H54 (cell line): ENCODE data around the gene IL10.

ENCODE experiments used
- DNase-seq: peaks from one replicate; pipeline ENCODE4 v3.0.0; 2011; ENCODE audit warnings: low spot score, mixed read lengths; ENCODE audit not compliant: insufficient read length
- FAIRE-seq: peaks from 3 replicates; lab custom pipeline; 2011; peaks lifted over from hg19 to GRCh38; lab: Jason Lieb, UNC
- POLR2A ChIP-seq: IDR thresholded peaks from 2 replicates; pipeline ENCODE4 v1.6.1; 2011; ENCODE audit warnings: low read depth, mild to moderate bottlenecking, low read length

IL10 gene

DNA sequence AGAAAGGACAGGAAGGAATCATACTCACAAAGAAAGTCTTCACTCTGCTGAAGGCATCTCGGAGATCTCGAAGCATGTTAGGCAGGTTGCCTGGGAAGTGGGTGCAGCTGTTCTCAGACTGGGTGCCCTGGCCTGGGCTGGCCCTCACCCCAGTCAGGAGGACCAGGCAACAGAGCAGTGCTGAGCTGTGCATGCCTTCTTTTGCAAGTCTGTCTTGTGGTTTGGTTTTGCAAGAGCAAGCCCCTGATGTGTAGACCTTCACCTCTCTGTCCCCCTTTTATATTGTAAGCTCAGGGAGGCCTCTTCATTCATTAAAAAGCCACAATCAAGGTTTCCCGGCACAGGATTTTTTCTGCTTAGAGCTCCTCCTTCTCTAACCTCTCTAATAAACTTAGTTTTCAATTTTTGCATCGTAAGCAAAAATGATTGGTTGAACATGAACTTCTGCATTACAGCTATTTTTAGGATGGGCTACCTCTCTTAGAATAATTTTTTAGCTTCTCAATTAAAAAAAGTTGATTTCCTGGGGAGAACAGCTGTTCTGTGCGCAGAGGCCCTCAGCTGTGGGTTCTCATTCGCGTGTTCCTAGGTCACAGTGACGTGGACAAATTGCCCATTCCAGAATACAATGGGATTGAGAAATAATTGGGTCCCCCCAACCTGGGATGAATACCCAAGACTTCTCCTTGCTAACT, at the start of gene IL10:
Gene IL10 (minus strand): TSS at position 252 of the 695 bp plus-strand sequence. CDS start 59 bp downstream, at position 193.
- no peak for FAIRE-seq
- no peak for TF ChIP-seq POLR2A
- no peak for DNase-seq

- DNase-seq (no peak), FAIRE-seq (no peak)
- no peak for TF ChIP-seq POLR2A
Observed at GRCh38 chr1:206821493-206821892, 49.2 kb upstream of the IL10 start.

DNA sequence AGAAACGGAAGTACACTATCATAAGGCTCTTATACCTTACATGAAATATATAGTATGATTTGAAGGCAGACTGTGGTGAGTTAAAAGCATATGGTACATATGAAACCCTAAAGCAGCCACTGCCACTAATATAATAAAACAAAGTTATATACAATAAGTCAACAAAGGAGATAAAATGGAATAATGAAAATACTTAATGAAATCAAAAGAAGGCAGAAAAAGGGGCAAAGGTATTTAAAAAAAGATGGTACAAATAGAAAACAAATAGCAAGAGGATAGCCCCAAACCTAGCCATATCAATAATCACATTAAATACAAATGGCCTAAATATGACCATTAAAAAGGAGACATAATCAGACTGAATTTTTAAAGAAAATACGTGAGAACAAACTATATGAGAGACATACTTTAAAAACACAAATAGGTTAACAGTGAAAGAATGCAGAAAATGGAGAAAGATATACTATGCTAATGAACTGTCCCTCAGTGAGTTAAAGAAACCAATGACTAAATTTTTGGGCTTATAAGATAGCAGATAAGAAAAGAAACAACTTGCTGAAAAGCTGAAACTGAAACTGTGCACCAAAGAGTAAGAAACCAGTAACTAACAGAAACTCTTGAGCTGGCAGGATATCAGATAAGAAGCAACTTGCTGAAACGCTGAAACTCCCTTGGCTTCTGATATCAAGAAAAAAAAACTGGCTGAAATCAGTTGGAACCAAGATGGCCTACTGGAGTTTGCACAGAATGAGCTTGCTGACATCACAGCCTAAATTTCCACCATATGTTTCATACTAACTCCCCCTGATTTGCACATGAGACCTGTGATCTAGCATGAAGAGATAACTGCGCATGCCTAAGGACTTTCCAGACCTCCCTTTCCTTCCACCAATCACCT, 44.3 kb upstream of the IL10 start:
- FAIRE-seq, result no peak
- no peak for DNase-seq
- TF ChIP-seq POLR2A, result no peak

GRCh38 chr1:206814716-206815341, 42.5 kb upstream of the IL10 start:
- no peak for TF ChIP-seq POLR2A
- no peak for FAIRE-seq
- no peak for DNase-seq

DNA sequence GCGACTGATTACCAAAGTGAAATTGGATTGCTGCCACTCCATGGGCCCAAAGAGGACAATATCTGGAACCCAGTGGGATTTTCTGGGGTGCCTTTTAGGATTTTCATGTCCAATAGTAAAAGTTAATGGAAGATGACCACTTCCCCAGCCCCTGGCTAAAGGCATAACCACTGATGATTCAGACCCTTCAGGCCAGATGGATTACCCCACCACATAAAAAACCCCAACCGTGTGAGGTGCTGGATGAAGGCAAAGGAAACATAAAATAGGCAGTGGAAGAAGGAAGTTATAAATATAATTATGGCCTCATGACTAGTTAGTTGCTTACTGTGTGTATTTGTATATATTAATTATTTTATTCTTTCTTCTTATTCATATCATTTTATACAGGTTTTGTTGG, 40.2 kb upstream of the IL10 start:
- DNase-seq, result no peak
- no peak for TF ChIP-seq POLR2A
- no peak for FAIRE-seq

- DNase-seq (peak; percentile 15), FAIRE-seq (no peak)
- no peak for TF ChIP-seq POLR2A
Observed at GRCh38 chr1:206809504-206810084, 37.3 kb upstream of the IL10 start.

- TF ChIP-seq POLR2A, result no peak
- no peak for FAIRE-seq
- peak; percentile 12 for DNase-seq
Observed at GRCh38 chr1:206808615-206809014, 36.3 kb upstream of the IL10 start.

GRCh38 chr1:206805357-206805756, 33.1 kb upstream of the IL10 start:
- TF ChIP-seq POLR2A, result no peak
- FAIRE-seq (no peak), DNase-seq (no peak)

DNA sequence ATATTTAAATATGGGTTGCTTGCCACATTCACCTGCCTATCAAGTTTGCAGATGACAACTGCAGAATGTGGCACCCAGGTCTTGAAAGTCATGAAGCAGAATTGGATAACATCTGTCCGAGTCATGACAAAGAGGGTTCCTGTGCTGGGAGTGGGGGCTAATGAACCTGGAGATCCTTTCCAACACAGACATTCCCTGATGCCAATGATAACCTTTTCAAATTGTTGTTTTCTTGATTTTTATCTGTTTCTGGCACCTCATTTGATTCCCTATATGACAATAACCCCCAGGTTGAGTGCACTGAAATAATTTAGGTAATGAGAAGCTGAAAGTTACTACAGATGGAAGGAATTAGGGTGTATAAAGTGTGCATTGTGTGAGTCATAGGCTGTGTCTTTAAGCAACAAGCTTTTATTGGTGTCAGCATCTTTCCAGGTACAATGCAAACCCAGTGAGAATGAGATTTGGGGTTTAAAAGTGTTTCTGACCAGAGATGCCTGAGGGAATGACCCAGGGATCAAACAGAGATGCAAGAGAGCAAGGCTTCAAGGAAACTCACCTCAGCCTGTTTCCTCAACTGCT, 32.0 kb upstream of the IL10 start:
- DNase-seq (no peak), FAIRE-seq (no peak)
- no peak for TF ChIP-seq POLR2A

DNA sequence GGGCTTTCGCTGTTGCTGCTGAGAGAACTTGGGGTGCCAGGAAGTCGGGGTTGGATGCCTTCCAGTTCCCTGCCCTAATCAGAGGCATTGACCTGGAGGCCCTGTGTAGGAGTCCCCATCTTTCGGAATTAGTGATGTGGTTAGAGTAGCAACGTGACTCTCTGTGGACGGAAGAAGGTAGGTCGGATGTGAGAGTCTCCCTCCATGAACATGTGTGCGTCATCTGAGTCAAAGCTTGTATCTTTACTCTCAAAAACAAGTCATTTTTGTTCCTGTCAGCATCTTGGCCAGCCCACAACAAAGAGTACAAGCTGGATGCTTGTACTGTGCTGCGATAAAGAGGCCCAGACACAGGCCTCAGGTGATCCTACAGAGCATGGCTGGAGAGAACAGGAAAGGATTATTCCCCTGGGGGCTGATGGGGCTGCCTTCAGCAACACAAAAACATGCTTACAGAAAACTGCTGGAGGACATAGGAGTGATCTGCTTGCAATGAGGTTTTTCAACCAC, 31.0 kb upstream of the IL10 start:
- TF ChIP-seq POLR2A, result no peak
- no peak for DNase-seq
- no peak for FAIRE-seq

DNA sequence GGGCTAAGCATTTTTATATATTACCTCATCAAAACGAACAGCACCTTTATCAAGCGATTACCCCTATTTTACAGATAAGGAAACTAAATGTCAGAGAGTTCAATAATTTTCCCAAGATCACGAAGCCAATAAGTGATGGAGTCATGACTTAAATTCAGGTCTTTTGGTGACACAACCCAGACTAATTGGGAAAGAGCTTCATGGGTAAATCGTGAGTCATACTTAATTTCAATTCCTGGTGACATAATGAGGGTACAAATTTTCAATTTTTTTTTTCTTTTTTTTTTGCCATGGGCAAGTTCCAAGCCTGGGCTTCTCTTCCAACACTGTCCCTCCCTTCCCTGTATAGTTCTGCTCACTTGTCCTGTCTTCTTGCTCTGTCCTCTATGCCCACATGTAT, 30.1 kb upstream of the IL10 start:
- DNase-seq (no peak), FAIRE-seq (no peak)
- TF ChIP-seq POLR2A, result no peak

- TF ChIP-seq POLR2A, result no peak
- FAIRE-seq (no peak), DNase-seq (no peak)
Observed at GRCh38 chr1:206801467-206801866, 29.2 kb upstream of the IL10 start.

- TF ChIP-seq POLR2A, result no peak
- FAIRE-seq (no peak), DNase-seq (no peak)
Observed at GRCh38 chr1:206800891-206801290, 28.6 kb upstream of the IL10 start.

DNA sequence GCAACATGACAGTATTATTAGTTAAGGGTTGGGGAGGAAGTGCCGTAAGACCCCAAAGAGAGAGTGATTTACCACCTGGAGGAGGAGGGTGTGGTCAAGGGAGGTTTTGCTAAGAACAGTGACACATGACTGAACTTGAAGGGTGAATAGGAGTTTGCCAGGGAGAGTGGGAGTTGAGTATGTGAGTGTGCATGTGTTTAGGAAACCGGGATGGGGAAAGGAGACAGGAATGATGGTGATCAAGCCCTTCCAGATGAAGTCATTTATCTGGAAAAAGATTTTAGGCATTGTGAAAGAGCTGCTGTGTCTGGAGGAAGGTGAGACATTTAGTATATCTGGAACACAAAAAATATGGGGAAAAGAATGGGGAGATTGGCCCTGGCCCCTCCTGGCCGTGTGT, 28.1 kb upstream of the IL10 start:
- DNase-seq (no peak), FAIRE-seq (no peak)
- no peak for TF ChIP-seq POLR2A
